Liver (tissue), 9 donors: Measurements from ENCODE around the gene TUBB4A. TPM values are rescaled to one million over a fixed set of nuclear protein-coding genes. Genes with fewer than 3 reads are reported as not detected.

Experiments used
- DNase-seq: peaks from one replicate; pipeline ENCODE4 v3.0.0-alpha.2; 2017; ENCODE audit warnings: low spot score
- H3K27ac ChIP-seq, 2 donors: one replicate each; pipeline ENCODE4 v1.7.0; 2013; ENCODE audit warnings: inconsistent platforms in 2 of 2, low read length in 2 of 2, control low read depth in 1 of 2, low read depth in 1 of 2, mild to moderate bottlenecking in 1 of 2
- H3K27me3 ChIP-seq, 4 donors: one replicate each; pipeline versions ENCODE4 v1.6.1 to v1.7.0; 2013; ENCODE audit warnings: low read length in 3 of 4, inconsistent platforms in 1 of 4, mild to moderate bottlenecking in 1 of 4, moderate library complexity in 1 of 4; ENCODE audit not compliant: control insufficient read depth in 4 of 4, insufficient read depth in 4 of 4
- H3K36me3 ChIP-seq, 4 donors: one replicate each; pipeline versions ENCODE4 v1.6.1 to v1.7.0; 2013; ENCODE audit warnings: low read length in 3 of 4, mild to moderate bottlenecking in 3 of 4, low read depth in 1 of 4, moderate library complexity in 1 of 4; ENCODE audit not compliant: control insufficient read depth in 4 of 4, insufficient read depth in 3 of 4
- H3K4me1 ChIP-seq, 4 donors: one replicate each; pipeline versions ENCODE4 v1.6.1 to v1.7.0; 2013; ENCODE audit warnings: low read length in 3 of 4, mild to moderate bottlenecking in 3 of 4, moderate library complexity in 1 of 4; ENCODE audit not compliant: control insufficient read depth in 4 of 4, insufficient read depth in 4 of 4
- H3K4me3 ChIP-seq, 3 donors: one replicate each; pipeline versions ENCODE4 v1.6.1 to v1.7.0; 2013; ENCODE audit warnings: low read length in 3 of 3, control low read depth in 1 of 3, low read depth in 1 of 3, mild to moderate bottlenecking in 1 of 3
- H3K9ac ChIP-seq, 2 donors: one replicate each; pipeline ENCODE4 v1.7.0; 2013; ENCODE audit warnings: low read length in 2 of 2, mild to moderate bottlenecking in 2 of 2, moderate library complexity in 2 of 2, control low read depth in 1 of 2, low read depth in 1 of 2
- H3K9me3 ChIP-seq, 4 donors: one replicate each; pipeline versions ENCODE4 v1.6.1 to v1.7.0; 2013; ENCODE audit warnings: low read length in 3 of 4; ENCODE audit not compliant: control insufficient read depth in 4 of 4
- ATF3 ChIP-seq: IDR thresholded peaks from 2 replicates; pipeline ENCODE4 v1.6.1; 2016; ENCODE audit warnings: antibody characterized with exemption
- CTCF ChIP-seq: fragments of 150-350 bp; IDR thresholded peaks from 2 replicates; pipeline ENCODE4 v1.5.1; 2017; ENCODE audit warnings: improper control_type of control experiment, low read depth, low read length; ENCODE audit not compliant: missing input control
- EGR1 ChIP-seq, 2 donors: IDR thresholded peaks; 2 replicates each; pipeline ENCODE4 v1.6.1; 2016 to 2018; ENCODE audit warnings: antibody characterized with exemption in 2 of 2, low read depth in 2 of 2
- FOXA1 ChIP-seq: IDR thresholded peaks from 2 replicates; pipeline ENCODE4 v1.6.1; 2016; ENCODE audit warnings: antibody characterized with exemption
- FOXA2 ChIP-seq: IDR thresholded peaks from 2 replicates; pipeline ENCODE4 v1.6.1; 2016; ENCODE audit warnings: antibody characterized with exemption
- HNF4G ChIP-seq: IDR thresholded peaks from 2 replicates; pipeline ENCODE4 v1.6.1; 2016; ENCODE audit warnings: antibody characterized with exemption
- MAX ChIP-seq: IDR thresholded peaks from 2 replicates; pipeline ENCODE4 v1.6.1; 2016; ENCODE audit warnings: antibody characterized with exemption
- NR2F2 ChIP-seq: IDR thresholded peaks from 2 replicates; pipeline ENCODE4 v1.6.1; 2016; ENCODE audit warnings: antibody characterized with exemption
- RAD21 ChIP-seq, 2 donors: IDR thresholded peaks; 2 replicates each; pipeline ENCODE4 v1.6.1; 2016; ENCODE audit warnings: antibody characterized with exemption in 2 of 2, mild to moderate bottlenecking in 2 of 2
- REST ChIP-seq: IDR thresholded peaks from 2 replicates; pipeline ENCODE4 v1.6.1; 2016; ENCODE audit warnings: antibody characterized with exemption, mild to moderate bottlenecking
- RXRA ChIP-seq, 2 donors: IDR thresholded peaks; 2 replicates each; pipeline ENCODE4 v1.6.1; 2017 to 2018; ENCODE audit warnings: antibody characterized with exemption in 2 of 2, mild to moderate bottlenecking in 1 of 2
- SP1 ChIP-seq: IDR thresholded peaks from 2 replicates; pipeline ENCODE4 v1.6.1; 2018; ENCODE audit warnings: antibody characterized with exemption, mild to moderate bottlenecking
- TAF1 ChIP-seq: conservative IDR thresholded peaks from 2 replicates; pipeline ENCODE4 v1.6.1; 2016; ENCODE audit warnings: antibody characterized with exemption, mild to moderate bottlenecking
- YY1 ChIP-seq: IDR thresholded peaks from 2 replicates; pipeline ENCODE4 v1.6.1; 2016; ENCODE audit warnings: antibody characterized with exemption, mild to moderate bottlenecking
- ZBTB33 ChIP-seq: IDR thresholded peaks from 2 replicates; pipeline ENCODE4 v1.6.1; 2016; ENCODE audit warnings: antibody characterized with exemption
- WGBS: extraction: QIAGEN DNeasy Blood & Tissue Kit; methylation state at CpG from one replicate; pipeline ENCODE4 v1.1.7; 2013; 5-methylcytosine and 5-hydroxymethylcytosine counted together
- polyA plus RNA-seq, 2 donors: library from polyadenylated mRNA; stranded (reverse) in 1 of 2; unstranded in 1 of 2; fragments of 200-250 nt in 1 of 2; fragments of >200 nt in 1 of 2; fragmentation: Nextera tagmentation in 1 of 2; extraction: Ambion mirVana in 1 of 2; gene quantifications; one replicate each; pipeline versions ENCODE4 v1.2.1 to v1.2.3, GENCODE V29; 2013 to 2015
- total RNA-seq, 2 donors: library from RNA; depleted of rRNA; stranded (reverse); fragments of >200 nt; gene quantifications; one replicate each; pipeline ENCODE4 v1.2.3, GENCODE V29; 2014
- donor health status: healthy.
- donor health status: healthy.
- donor health status: healthy.
- donor health status: healthy.
- donor health status: healthy.

Gene TUBB4A
- total and polyA plus RNA-seq, 4 donors: 0.25 to 1.9 (median 0.96) TPM

GRCh38 chr19:6476155-6476895, 25.8 kb downstream of the TUBB4A start (continued):
- TF ChIP-seq NR2F2 (peak; percentile 20), EGR1 (IDR thresholded peaks at IDR 0.05; ENCODE audit: low read depth in 2 of 2) (no peak), FOXA1 (no peak)

GRCh38 chr19:6475321-6476108, 26.6 kb downstream of the TUBB4A start:
- Histone ChIP-seq H3K27ac (no peak overlapping the region), H3K27me3 (no peaks in the 10 kb centered on the region), H3K9ac (no peak overlapping the region), H3K4me1 (peaks cover 0 to 17% (median 3%) of the 10 kb centered on the region in 4 donors), H3K4me3 (no peak overlapping the region), H3K36me3 (no peaks in the 10 kb centered on the region), H3K9me3 (no peaks in the 10 kb centered on the region)
- 41% methylated on average over 52 of the region's 52 CpGs for WGBS
- DNase-seq: no peak
- TF ChIP-seq ATF3 (no peak), ZBTB33 (no peak), CTCF (no peak), FOXA2 (no peak), YY1 (no peak), MAX (no peak), SP1 (no peak), RXRA (IDR thresholded peaks at IDR 0.05) (no peak), RAD21 (IDR thresholded peaks at IDR 0.05) (no peak)

- DNase-seq: no peak
- WGBS: 69% methylated on average over 9 of the region's 9 CpGs
- H3K36me3 ChIP-seq: no peaks in the 10 kb centered on the region
- TF ChIP-seq ZBTB33 (no peak), REST (no peak), ATF3 (no peak), RAD21 (IDR thresholded peaks at IDR 0.05) (no peak), RXRA (IDR thresholded peaks at IDR 0.05) (no peak), TAF1 (no peak), CTCF (no peak), HNF4G (no peak)
Measured at GRCh38 chr19:6473647-6474046, 28.5 kb downstream of the TUBB4A start.

More at GRCh38 chr19:6473647-6474046, 28.5 kb downstream of the TUBB4A start:
- no peaks in the 10 kb centered on the region for H3K9me3 ChIP-seq
- no peak overlapping the region for H3K27ac ChIP-seq
- H3K27me3 ChIP-seq: no peaks in the 10 kb centered on the region
- peaks cover 0 to 17% (median 3%) of the 10 kb centered on the region in 4 donors for H3K4me1 ChIP-seq
- H3K4me3 ChIP-seq: no peak overlapping the region
- H3K9ac ChIP-seq: no peak overlapping the region
